Liver (tissue), 9 donors: ENCODE results near the gene SORCS2. TPM values are rescaled to one million over a fixed set of nuclear protein-coding genes. Genes with fewer than 3 reads are reported as not detected.

ENCODE experiments used
- DNase-seq: peaks from one replicate; pipeline ENCODE4 v3.0.0-alpha.2; 2017; ENCODE audit warnings: low spot score
- H3K27ac ChIP-seq, 2 donors: one replicate each; pipeline ENCODE4 v1.7.0; 2013; ENCODE audit warnings: inconsistent platforms in 2 of 2, low read length in 2 of 2, control low read depth in 1 of 2, low read depth in 1 of 2, mild to moderate bottlenecking in 1 of 2
- H3K27me3 ChIP-seq, 4 donors: one replicate each; pipeline versions ENCODE4 v1.6.1 to v1.7.0; 2013; ENCODE audit warnings: low read length in 3 of 4, inconsistent platforms in 1 of 4, mild to moderate bottlenecking in 1 of 4, moderate library complexity in 1 of 4; ENCODE audit not compliant: control insufficient read depth in 4 of 4, insufficient read depth in 4 of 4
- H3K36me3 ChIP-seq, 4 donors: one replicate each; pipeline versions ENCODE4 v1.6.1 to v1.7.0; 2013; ENCODE audit warnings: low read length in 3 of 4, mild to moderate bottlenecking in 3 of 4, low read depth in 1 of 4, moderate library complexity in 1 of 4; ENCODE audit not compliant: control insufficient read depth in 4 of 4, insufficient read depth in 3 of 4
- H3K4me1 ChIP-seq, 4 donors: one replicate each; pipeline versions ENCODE4 v1.6.1 to v1.7.0; 2013; ENCODE audit warnings: low read length in 3 of 4, mild to moderate bottlenecking in 3 of 4, moderate library complexity in 1 of 4; ENCODE audit not compliant: control insufficient read depth in 4 of 4, insufficient read depth in 4 of 4
- H3K4me3 ChIP-seq, 3 donors: one replicate each; pipeline versions ENCODE4 v1.6.1 to v1.7.0; 2013; ENCODE audit warnings: low read length in 3 of 3, control low read depth in 1 of 3, low read depth in 1 of 3, mild to moderate bottlenecking in 1 of 3
- H3K9ac ChIP-seq, 2 donors: one replicate each; pipeline ENCODE4 v1.7.0; 2013; ENCODE audit warnings: low read length in 2 of 2, mild to moderate bottlenecking in 2 of 2, moderate library complexity in 2 of 2, control low read depth in 1 of 2, low read depth in 1 of 2
- H3K9me3 ChIP-seq, 4 donors: one replicate each; pipeline versions ENCODE4 v1.6.1 to v1.7.0; 2013; ENCODE audit warnings: low read length in 3 of 4; ENCODE audit not compliant: control insufficient read depth in 4 of 4
- EGR1 ChIP-seq, 2 donors: IDR thresholded peaks; 2 replicates each; pipeline ENCODE4 v1.6.1; 2016 to 2018; ENCODE audit warnings: antibody characterized with exemption in 2 of 2, low read depth in 2 of 2
- FOXA2 ChIP-seq: IDR thresholded peaks from 2 replicates; pipeline ENCODE4 v1.6.1; 2016; ENCODE audit warnings: antibody characterized with exemption
- GABPA ChIP-seq, 2 donors: IDR thresholded peaks in 1 of 2; conservative IDR thresholded peaks in 1 of 2; 2 replicates each; pipeline ENCODE4 v1.6.1; 2016; ENCODE audit warnings: antibody characterized with exemption in 2 of 2, mild to moderate bottlenecking in 1 of 2, moderate library complexity in 1 of 2
- HNF4A ChIP-seq, 2 donors: conservative IDR thresholded peaks; 2 replicates each; pipeline ENCODE4 v1.6.1; 2016; ENCODE audit warnings: antibody characterized with exemption in 2 of 2, mild to moderate bottlenecking in 2 of 2
- HNF4G ChIP-seq: IDR thresholded peaks from 2 replicates; pipeline ENCODE4 v1.6.1; 2016; ENCODE audit warnings: antibody characterized with exemption
- JUND ChIP-seq, 2 donors: IDR thresholded peaks; 2 replicates each; pipeline ENCODE4 v1.6.1; 2016; ENCODE audit warnings: antibody characterized with exemption in 2 of 2
- NR2F2 ChIP-seq: IDR thresholded peaks from 2 replicates; pipeline ENCODE4 v1.6.1; 2016; ENCODE audit warnings: antibody characterized with exemption
- RAD21 ChIP-seq, 2 donors: IDR thresholded peaks; 2 replicates each; pipeline ENCODE4 v1.6.1; 2016; ENCODE audit warnings: antibody characterized with exemption in 2 of 2, mild to moderate bottlenecking in 2 of 2
- RXRA ChIP-seq, 2 donors: IDR thresholded peaks; 2 replicates each; pipeline ENCODE4 v1.6.1; 2017 to 2018; ENCODE audit warnings: antibody characterized with exemption in 2 of 2, mild to moderate bottlenecking in 1 of 2
- SP1 ChIP-seq: IDR thresholded peaks from 2 replicates; pipeline ENCODE4 v1.6.1; 2018; ENCODE audit warnings: antibody characterized with exemption, mild to moderate bottlenecking
- YY1 ChIP-seq: IDR thresholded peaks from 2 replicates; pipeline ENCODE4 v1.6.1; 2016; ENCODE audit warnings: antibody characterized with exemption, mild to moderate bottlenecking
- WGBS: extraction: QIAGEN DNeasy Blood & Tissue Kit; methylation state at CpG from one replicate; pipeline ENCODE4 v1.1.7; 2013; 5-methylcytosine and 5-hydroxymethylcytosine counted together
- polyA plus RNA-seq, 2 donors: library from polyadenylated mRNA; stranded (reverse) in 1 of 2; unstranded in 1 of 2; fragments of 200-250 nt in 1 of 2; fragments of >200 nt in 1 of 2; fragmentation: Nextera tagmentation in 1 of 2; extraction: Ambion mirVana in 1 of 2; gene quantifications; one replicate each; pipeline versions ENCODE4 v1.2.1 to v1.2.3, GENCODE V29; 2013 to 2015
- total RNA-seq, 2 donors: library from RNA; depleted of rRNA; stranded (reverse); fragments of >200 nt; gene quantifications; one replicate each; pipeline ENCODE4 v1.2.3, GENCODE V29; 2014
- TF ChIP-seq, protein P1 (sequence below): fragments of 150-350 bp; IDR thresholded peaks from 2 replicates; pipeline ENCODE4 v1.5.1; 2017; ENCODE audit warnings: improper control_type of control experiment, low read depth, low read length; ENCODE audit not compliant: missing input control
- TF ChIP-seq, protein P2 (sequence below): IDR thresholded peaks from 2 replicates; pipeline ENCODE4 v1.6.1; 2016; ENCODE audit warnings: antibody characterized with exemption, mild to moderate bottlenecking
- TF ChIP-seq, protein P3 (sequence below): IDR thresholded peaks from 2 replicates; pipeline ENCODE4 v1.6.1; 2016; ENCODE audit warnings: antibody characterized with exemption
- TF ChIP-seq, protein P4 (sequence below): IDR thresholded peaks from 2 replicates; pipeline ENCODE4 v1.6.1; 2016; ENCODE audit warnings: antibody characterized with exemption
- TF ChIP-seq, protein P5 (sequence below): IDR thresholded peaks from 2 replicates; pipeline ENCODE4 v1.6.1; 2016; ENCODE audit warnings: antibody characterized with exemption
- donor health status: healthy.
- donor health status: healthy.
- donor health status: healthy.
- donor health status: healthy.
- donor health status: healthy.

Gene SORCS2
- total and polyA plus RNA-seq, 4 donors, result 0.10 to 1.4 (median 0.92) TPM

DNA sequence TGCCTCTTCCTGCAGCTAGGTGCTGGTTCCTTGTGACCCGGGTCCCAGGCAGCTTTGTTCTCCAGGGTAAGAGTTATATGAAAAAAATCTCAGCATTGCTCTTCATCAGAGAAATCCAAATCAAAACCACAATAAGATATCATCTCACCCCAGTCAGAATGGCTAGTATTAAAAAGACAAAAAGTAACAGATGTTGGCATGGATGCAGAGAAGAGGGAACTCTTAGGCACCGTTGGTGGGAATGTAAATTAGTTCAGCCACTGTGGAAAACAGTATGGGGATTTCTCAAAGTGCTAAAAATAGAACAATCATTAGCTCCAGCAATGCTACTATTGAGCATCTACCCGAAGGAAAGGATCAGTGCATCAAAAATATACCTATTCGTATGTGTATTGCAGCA, 61.5 kb downstream of the SORCS2 start:
- Histone ChIP-seq H3K4me1 (no peaks in the 10 kb centered on the region), H3K9ac (no peak overlapping the region), H3K36me3 (no peaks in the 10 kb centered on the region), H3K4me3 (no peak overlapping the region), H3K27me3 (no peaks in the 10 kb centered on the region), H3K27ac (no peak overlapping the region), H3K9me3 (peaks cover 0 to 5% (median 2%) of the 10 kb centered on the region in 4 donors)
- TF ChIP-seq, protein P1, sequence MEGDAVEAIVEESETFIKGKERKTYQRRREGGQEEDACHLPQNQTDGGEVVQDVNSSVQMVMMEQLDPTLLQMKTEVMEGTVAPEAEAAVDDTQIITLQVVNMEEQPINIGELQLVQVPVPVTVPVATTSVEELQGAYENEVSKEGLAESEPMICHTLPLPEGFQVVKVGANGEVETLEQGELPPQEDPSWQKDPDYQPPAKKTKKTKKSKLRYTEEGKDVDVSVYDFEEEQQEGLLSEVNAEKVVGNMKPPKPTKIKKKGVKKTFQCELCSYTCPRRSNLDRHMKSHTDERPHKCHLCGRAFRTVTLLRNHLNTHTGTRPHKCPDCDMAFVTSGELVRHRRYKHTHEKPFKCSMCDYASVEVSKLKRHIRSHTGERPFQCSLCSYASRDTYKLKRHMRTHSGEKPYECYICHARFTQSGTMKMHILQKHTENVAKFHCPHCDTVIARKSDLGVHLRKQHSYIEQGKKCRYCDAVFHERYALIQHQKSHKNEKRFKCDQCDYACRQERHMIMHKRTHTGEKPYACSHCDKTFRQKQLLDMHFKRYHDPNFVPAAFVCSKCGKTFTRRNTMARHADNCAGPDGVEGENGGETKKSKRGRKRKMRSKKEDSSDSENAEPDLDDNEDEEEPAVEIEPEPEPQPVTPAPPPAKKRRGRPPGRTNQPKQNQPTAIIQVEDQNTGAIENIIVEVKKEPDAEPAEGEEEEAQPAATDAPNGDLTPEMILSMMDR, result no peak
- TF ChIP-seq HNF4G (no peak), NR2F2 (no peak), SP1 (no peak), RXRA (IDR thresholded peaks at IDR 0.05) (no peak), JUND (IDR thresholded peaks at IDR 0.05) (no peak), YY1 (no peak), RAD21 (IDR thresholded peaks at IDR 0.05) (no peak), FOXA2 (no peak)
- TF ChIP-seq, protein P2, sequence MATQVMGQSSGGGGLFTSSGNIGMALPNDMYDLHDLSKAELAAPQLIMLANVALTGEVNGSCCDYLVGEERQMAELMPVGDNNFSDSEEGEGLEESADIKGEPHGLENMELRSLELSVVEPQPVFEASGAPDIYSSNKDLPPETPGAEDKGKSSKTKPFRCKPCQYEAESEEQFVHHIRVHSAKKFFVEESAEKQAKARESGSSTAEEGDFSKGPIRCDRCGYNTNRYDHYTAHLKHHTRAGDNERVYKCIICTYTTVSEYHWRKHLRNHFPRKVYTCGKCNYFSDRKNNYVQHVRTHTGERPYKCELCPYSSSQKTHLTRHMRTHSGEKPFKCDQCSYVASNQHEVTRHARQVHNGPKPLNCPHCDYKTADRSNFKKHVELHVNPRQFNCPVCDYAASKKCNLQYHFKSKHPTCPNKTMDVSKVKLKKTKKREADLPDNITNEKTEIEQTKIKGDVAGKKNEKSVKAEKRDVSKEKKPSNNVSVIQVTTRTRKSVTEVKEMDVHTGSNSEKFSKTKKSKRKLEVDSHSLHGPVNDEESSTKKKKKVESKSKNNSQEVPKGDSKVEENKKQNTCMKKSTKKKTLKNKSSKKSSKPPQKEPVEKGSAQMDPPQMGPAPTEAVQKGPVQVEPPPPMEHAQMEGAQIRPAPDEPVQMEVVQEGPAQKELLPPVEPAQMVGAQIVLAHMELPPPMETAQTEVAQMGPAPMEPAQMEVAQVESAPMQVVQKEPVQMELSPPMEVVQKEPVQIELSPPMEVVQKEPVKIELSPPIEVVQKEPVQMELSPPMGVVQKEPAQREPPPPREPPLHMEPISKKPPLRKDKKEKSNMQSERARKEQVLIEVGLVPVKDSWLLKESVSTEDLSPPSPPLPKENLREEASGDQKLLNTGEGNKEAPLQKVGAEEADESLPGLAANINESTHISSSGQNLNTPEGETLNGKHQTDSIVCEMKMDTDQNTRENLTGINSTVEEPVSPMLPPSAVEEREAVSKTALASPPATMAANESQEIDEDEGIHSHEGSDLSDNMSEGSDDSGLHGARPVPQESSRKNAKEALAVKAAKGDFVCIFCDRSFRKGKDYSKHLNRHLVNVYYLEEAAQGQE, result no peak
- TF ChIP-seq, protein P3, sequence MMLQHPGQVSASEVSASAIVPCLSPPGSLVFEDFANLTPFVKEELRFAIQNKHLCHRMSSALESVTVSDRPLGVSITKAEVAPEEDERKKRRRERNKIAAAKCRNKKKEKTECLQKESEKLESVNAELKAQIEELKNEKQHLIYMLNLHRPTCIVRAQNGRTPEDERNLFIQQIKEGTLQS, result no peak
- TF ChIP-seq, protein P4, sequence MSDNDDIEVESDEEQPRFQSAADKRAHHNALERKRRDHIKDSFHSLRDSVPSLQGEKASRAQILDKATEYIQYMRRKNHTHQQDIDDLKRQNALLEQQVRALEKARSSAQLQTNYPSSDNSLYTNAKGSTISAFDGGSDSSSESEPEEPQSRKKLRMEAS, result no peak
- 81% methylated on average over 4 of the region's 4 CpGs for WGBS
- no peak for DNase-seq

DNA sequence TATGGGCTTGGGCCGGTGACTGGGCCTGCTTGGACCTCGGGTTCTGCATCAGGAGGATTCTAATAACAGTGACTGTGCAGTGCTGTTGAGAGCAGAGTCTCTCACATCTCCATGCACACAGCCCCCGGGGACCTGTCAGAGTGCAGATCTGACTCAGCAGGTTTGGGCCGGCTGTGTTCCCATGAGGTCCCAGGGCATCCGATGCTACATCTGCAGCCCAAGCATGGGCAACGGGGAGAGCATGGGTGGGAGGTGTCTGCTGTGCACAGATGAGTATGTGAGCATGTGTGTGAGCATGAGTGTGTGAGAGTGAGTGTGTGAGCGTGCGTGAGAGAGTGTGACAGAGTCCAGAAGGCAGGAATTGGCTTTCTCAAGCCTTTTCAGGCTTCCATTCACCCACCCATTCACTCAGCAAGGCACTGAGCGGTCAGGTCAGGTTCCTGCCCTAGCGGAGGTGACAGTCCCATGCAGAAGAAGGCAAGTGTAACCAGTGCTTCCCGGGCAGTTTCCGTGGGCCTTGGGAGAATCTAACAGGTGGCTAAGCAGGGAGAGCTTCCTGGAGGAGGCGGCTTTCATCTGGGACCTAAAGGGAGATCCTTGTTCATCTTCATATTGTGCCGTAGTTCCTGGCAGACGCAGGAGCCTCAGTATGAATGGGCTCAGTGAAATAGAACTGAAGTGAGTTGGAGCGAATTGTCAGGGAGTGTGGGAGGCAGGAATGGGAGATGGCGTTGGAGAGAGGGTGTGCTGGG, 62.6 kb downstream of the SORCS2 start:
- Histone ChIP-seq H3K27ac (no peak overlapping the region), H3K4me1 (no peaks in the 10 kb centered on the region), H3K9ac (no peak overlapping the region), H3K27me3 (no peaks in the 10 kb centered on the region), H3K4me3 (no peak overlapping the region), H3K9me3 (no peaks in the 10 kb centered on the region), H3K36me3 (no peaks in the 10 kb centered on the region)
- no peak for TF ChIP-seq HNF4A (conservative IDR thresholded peaks at IDR 0.05)
- TF ChIP-seq, protein P5, sequence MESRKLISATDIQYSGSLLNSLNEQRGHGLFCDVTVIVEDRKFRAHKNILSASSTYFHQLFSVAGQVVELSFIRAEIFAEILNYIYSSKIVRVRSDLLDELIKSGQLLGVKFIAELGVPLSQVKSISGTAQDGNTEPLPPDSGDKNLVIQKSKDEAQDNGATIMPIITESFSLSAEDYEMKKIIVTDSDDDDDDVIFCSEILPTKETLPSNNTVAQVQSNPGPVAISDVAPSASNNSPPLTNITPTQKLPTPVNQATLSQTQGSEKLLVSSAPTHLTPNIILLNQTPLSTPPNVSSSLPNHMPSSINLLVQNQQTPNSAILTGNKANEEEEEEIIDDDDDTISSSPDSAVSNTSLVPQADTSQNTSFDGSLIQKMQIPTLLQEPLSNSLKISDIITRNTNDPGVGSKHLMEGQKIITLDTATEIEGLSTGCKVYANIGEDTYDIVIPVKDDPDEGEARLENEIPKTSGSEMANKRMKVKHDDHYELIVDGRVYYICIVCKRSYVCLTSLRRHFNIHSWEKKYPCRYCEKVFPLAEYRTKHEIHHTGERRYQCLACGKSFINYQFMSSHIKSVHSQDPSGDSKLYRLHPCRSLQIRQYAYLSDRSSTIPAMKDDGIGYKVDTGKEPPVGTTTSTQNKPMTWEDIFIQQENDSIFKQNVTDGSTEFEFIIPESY, result no peak
- no peak for TF ChIP-seq RAD21 (IDR thresholded peaks at IDR 0.05)
- no peak for TF ChIP-seq FOXA2
- no peak for TF ChIP-seq GABPA (IDR thresholded peaks at IDR 0.05 in 1 of 2, conservative IDR thresholded peaks at IDR 0.05 in 1 of 2)
- TF ChIP-seq EGR1 (IDR thresholded peaks at IDR 0.05; ENCODE audit: low read depth in 2 of 2), result no peak
- DNase-seq, result no peak
- 89% methylated on average over 17 of the region's 17 CpGs for WGBS
